ENCODE measurements around the gene RGS8. TPM values are rescaled to one million over a fixed set of nuclear protein-coding genes. Genes with fewer than 3 reads are reported as not detected.

RGS8 gene
- total RNA-seq, 1 experiment from 2014 or later: not detected

GRCh38 chr1:182680408-182680807, 4.0 kb downstream of the RGS8 start:
- Mint-ChIP-seq H3K27me3 (ENCODE audit: unreplicated experiment) (peaks cover 20% of the 10 kb centered on the region), H3K4me1 (ENCODE audit: low read depth, unreplicated experiment) (no peaks in the 10 kb centered on the region), H3K9me3 (ENCODE audit: low read depth, unreplicated experiment) (no peaks in the 10 kb centered on the region), H3K27ac (ENCODE audit: unreplicated experiment) (no peak overlapping the region), H3K36me3 (ENCODE audit: insufficient read depth, unreplicated experiment) (no peaks in the 10 kb centered on the region), H3K4me3 (ENCODE audit: low read depth, unreplicated experiment) (no peak overlapping the region)
- CTCF ChIA-PET: interaction anchor here (0.7 to 1.0 kb wide), 2 partner anchors 10 to 79 kb away, joined by 3 read pairs; no protein-coding TSS in a partner anchor
- DNase-seq: no peak
- no TSS peak for BruUV-seq (replicated peaks)
- intact Hi-C loops (cut with micrococcal nuclease; ENCODE audit: unreplicated experiment): no loop called here
- no peak for TF ChIP-seq CTCF (IDR thresholded peaks at IDR 0.05; ENCODE audit: unreplicated experiment)

GRCh38 chr1:182679684-182680083, 4.7 kb downstream of the RGS8 start:
- no peak for TF ChIP-seq CTCF (IDR thresholded peaks at IDR 0.05; ENCODE audit: unreplicated experiment)
- H3K9me3 Mint-ChIP-seq (ENCODE audit: low read depth, unreplicated experiment): no peaks in the 10 kb centered on the region
- H3K4me1 Mint-ChIP-seq (ENCODE audit: low read depth, unreplicated experiment): no peaks in the 10 kb centered on the region
- peaks cover 28% of the 10 kb centered on the region for H3K27me3 Mint-ChIP-seq (ENCODE audit: unreplicated experiment)
- no peaks in the 10 kb centered on the region for H3K36me3 Mint-ChIP-seq (ENCODE audit: insufficient read depth, unreplicated experiment)
- DNase-seq: no peak
- no peak overlapping the region for H3K4me3 Mint-ChIP-seq (ENCODE audit: low read depth, unreplicated experiment)
- H3K27ac Mint-ChIP-seq (ENCODE audit: unreplicated experiment): no peak overlapping the region
- BruUV-seq (replicated peaks): no TSS peak
- CTCF ChIA-PET: no interaction called here
- intact Hi-C loops (cut with micrococcal nuclease; ENCODE audit: unreplicated experiment): loop anchor here (5.0 kb wide), 1 partner anchor 103 kb away; no protein-coding TSS in a partner anchor

GRCh38 chr1:182677397-182678098, 6.8 kb downstream of the RGS8 start:
- TF ChIP-seq CTCF (IDR thresholded peaks at IDR 0.05; ENCODE audit: unreplicated experiment): no peak
- Mint-ChIP-seq H3K27me3 (ENCODE audit: unreplicated experiment) (peaks cover 49% of the 10 kb centered on the region), H3K4me1 (ENCODE audit: low read depth, unreplicated experiment) (no peaks in the 10 kb centered on the region), H3K4me3 (ENCODE audit: low read depth, unreplicated experiment) (no peak overlapping the region), H3K27ac (ENCODE audit: unreplicated experiment) (no peak overlapping the region), H3K36me3 (ENCODE audit: insufficient read depth, unreplicated experiment) (no peaks in the 10 kb centered on the region), H3K9me3 (ENCODE audit: low read depth, unreplicated experiment) (no peaks in the 10 kb centered on the region)
- DNase-seq: no peak
- CTCF ChIA-PET: interaction anchor here (1.3 kb wide), 1 partner anchor 11 kb away, joined by 5 read pairs; no protein-coding TSS in a partner anchor
- BruUV-seq (replicated peaks): no TSS peak
- intact Hi-C loops (cut with micrococcal nuclease; ENCODE audit: unreplicated experiment): loop anchor here (5.0 kb wide), 1 partner anchor 105 kb away; no protein-coding TSS in a partner anchor

- H3K4me3 Mint-ChIP-seq (ENCODE audit: low read depth, unreplicated experiment): no peak overlapping the region
- H3K9me3 Mint-ChIP-seq (ENCODE audit: low read depth, unreplicated experiment): no peaks in the 10 kb centered on the region
- no peaks in the 10 kb centered on the region for H3K4me1 Mint-ChIP-seq (ENCODE audit: low read depth, unreplicated experiment)
- intact Hi-C loops (cut with micrococcal nuclease; ENCODE audit: unreplicated experiment): loop anchor here (5.0 kb wide), 1 partner anchor 106 kb away; no protein-coding TSS in a partner anchor
- peaks cover 62% of the 10 kb centered on the region for H3K27me3 Mint-ChIP-seq (ENCODE audit: unreplicated experiment)
- TF ChIP-seq CTCF (IDR thresholded peaks at IDR 0.05; ENCODE audit: unreplicated experiment): no peak
- no peak for DNase-seq
- CTCF ChIA-PET: interaction anchor here (1.3 kb wide), 1 partner anchor 13 kb away, joined by 5 read pairs; no protein-coding TSS in a partner anchor
- BruUV-seq (replicated peaks): no TSS peak
- H3K27ac Mint-ChIP-seq (ENCODE audit: unreplicated experiment): no peak overlapping the region
- no peaks in the 10 kb centered on the region for H3K36me3 Mint-ChIP-seq (ENCODE audit: insufficient read depth, unreplicated experiment)
Measured at GRCh38 chr1:182676274-182676673, 8.1 kb downstream of the RGS8 start.
